Measurements from ENCODE around the gene SLC25A51. TPM values are rescaled to one million over a fixed set of nuclear protein-coding genes. Genes with fewer than 3 reads are reported as not detected.

Gene SLC25A51
- polyA plus RNA-seq, 1 experiment: 29.9 TPM

DNA sequence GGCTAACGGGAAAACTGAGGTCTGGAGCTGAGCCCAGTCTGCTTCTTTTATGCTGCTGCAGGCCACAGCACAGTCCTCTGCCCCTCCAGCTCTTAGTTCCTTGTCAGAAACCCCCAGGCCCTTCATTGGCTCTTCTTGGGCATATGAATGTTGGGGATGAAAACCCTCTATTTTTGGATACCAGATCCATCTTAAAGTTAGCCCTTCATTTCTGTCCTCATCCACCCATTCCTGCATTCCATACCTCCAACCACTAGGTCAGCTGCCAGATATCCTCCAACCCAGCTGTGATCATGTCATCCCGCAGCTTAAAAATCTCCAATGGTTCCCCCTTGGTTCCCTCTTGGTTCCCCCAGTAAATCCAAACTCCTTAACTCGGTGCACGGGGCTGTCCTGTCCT lies 1.8 kb upstream of the SLC25A51 start:
- H3K4me3 ChIP-seq (ENCODE audit: low read depth, low read length): no peak overlapping the region
- H3K9me3 ChIP-seq (ENCODE audit: control insufficient read depth, insufficient read depth, low read length): no peaks in the 10 kb centered on the region; the same call in 1 of the 2 replicates
- ChIA-PET POLR2A (no interaction called here), CTCF (interaction anchor here (0.5 to 3.2 kb wide), 6 partner anchors 15 to 358 kb away, joined by 3 to 19 read pairs (median 4); no protein-coding TSS in a partner anchor)
- H3K27me3 ChIP-seq (ENCODE audit: control insufficient read depth, insufficient read depth, low read length): no peaks in the 10 kb centered on the region
- no peak overlapping the region for H3K27ac ChIP-seq (ENCODE audit: low read depth, low read length)
- no peak for DNase-seq (ENCODE audit: low read depth, low spot score)
- TF ChIP-seq, protein P1, sequence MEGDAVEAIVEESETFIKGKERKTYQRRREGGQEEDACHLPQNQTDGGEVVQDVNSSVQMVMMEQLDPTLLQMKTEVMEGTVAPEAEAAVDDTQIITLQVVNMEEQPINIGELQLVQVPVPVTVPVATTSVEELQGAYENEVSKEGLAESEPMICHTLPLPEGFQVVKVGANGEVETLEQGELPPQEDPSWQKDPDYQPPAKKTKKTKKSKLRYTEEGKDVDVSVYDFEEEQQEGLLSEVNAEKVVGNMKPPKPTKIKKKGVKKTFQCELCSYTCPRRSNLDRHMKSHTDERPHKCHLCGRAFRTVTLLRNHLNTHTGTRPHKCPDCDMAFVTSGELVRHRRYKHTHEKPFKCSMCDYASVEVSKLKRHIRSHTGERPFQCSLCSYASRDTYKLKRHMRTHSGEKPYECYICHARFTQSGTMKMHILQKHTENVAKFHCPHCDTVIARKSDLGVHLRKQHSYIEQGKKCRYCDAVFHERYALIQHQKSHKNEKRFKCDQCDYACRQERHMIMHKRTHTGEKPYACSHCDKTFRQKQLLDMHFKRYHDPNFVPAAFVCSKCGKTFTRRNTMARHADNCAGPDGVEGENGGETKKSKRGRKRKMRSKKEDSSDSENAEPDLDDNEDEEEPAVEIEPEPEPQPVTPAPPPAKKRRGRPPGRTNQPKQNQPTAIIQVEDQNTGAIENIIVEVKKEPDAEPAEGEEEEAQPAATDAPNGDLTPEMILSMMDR (IDR thresholded peaks at IDR 0.05; ENCODE audit: low read depth, low read length): no peak

DNA sequence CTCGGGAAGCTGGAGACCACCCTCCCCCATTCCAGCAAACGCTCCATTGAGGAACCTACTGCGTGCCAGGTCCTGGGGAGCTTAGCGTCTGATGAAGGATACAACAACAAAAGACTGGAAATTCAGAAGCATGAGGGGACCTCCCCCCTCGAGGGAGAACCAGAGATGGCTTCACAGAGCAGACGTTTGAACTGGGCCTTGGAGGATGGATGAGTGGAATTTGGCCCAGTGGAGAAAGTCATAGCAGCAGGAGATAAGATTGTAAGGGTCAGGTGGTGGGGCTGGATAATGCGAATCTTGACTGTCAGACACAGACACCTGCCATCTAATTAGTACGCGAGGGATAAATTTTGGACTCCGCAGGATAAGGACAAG lies 1.2 kb upstream of the SLC25A51 start:
- ChIA-PET POLR2A (no interaction called here), CTCF (interaction anchor here (0.7 to 3.2 kb wide), 9 partner anchors 8 to 469 kb away, joined by 3 to 19 read pairs (median 4); partner anchors contain the start of gene EXOSC3)
- Histone ChIP-seq H3K27ac (ENCODE audit: low read depth, low read length) (no peak overlapping the region), H3K9me3 (ENCODE audit: control insufficient read depth, insufficient read depth, low read length) (no peaks in the 10 kb centered on the region; the same call in 1 of the 2 replicates), H3K4me3 (ENCODE audit: low read depth, low read length) (peak overlapping the region; percentile 83), H3K27me3 (ENCODE audit: control insufficient read depth, insufficient read depth, low read length) (no peaks in the 10 kb centered on the region)
- DNase-seq (ENCODE audit: low read depth, low spot score): no peak
- TF ChIP-seq, protein P1 (IDR thresholded peaks at IDR 0.05; ENCODE audit: low read depth, low read length): no peak

DNA sequence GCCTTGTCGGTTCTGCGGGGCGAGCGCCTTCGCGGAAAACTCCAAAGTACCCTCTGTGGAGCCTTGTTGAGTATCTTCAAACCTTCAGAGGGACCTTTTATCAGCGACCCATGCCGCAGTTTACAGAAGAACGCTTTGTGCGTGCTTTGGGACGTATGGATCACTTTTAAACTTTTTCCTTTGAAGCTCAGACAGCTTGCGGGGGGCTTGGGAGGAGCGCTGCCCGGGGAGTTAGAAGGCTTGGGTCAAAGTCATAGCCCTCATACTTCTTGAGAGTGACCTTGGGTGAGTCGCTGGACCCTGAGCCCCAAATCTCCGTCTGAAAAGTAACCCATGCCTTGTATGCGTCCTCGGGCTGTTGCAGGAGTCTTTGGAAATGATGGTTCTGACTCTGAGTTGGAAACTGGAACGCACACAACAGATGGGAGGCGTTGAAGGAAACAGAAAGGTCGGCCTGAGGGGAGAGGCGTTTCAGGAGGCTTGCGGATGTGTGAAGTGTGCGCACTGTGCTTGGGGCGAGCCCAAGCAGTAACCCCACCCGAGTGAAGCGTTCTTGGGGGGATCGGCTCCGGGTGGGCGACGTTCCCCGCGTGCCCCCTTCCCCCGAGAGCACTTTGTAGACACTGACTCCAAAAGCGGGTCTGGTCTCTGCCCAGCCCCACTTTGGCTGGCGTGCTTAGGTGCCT lies 661 bp upstream of the SLC25A51 start:
- H3K27ac ChIP-seq (ENCODE audit: low read depth, low read length): peak overlapping the region; percentile 67
- TF ChIP-seq, protein P1 (IDR thresholded peaks at IDR 0.05; ENCODE audit: low read depth, low read length): no peak
- ChIA-PET POLR2A (no interaction called here), CTCF (interaction anchor here (0.6 to 3.2 kb wide), 13 partner anchors 9 to 470 kb away, joined by 3 to 19 read pairs (median 4); partner anchors contain the start of gene EXOSC3)
- no peak for DNase-seq (ENCODE audit: low read depth, low spot score)
- no peaks in the 10 kb centered on the region; the same call in 1 of the 2 replicates for H3K9me3 ChIP-seq (ENCODE audit: control insufficient read depth, insufficient read depth, low read length)
- H3K27me3 ChIP-seq (ENCODE audit: control insufficient read depth, insufficient read depth, low read length): no peaks in the 10 kb centered on the region
- peak overlapping the region; percentile 83 for H3K4me3 ChIP-seq (ENCODE audit: low read depth, low read length)

DNA sequence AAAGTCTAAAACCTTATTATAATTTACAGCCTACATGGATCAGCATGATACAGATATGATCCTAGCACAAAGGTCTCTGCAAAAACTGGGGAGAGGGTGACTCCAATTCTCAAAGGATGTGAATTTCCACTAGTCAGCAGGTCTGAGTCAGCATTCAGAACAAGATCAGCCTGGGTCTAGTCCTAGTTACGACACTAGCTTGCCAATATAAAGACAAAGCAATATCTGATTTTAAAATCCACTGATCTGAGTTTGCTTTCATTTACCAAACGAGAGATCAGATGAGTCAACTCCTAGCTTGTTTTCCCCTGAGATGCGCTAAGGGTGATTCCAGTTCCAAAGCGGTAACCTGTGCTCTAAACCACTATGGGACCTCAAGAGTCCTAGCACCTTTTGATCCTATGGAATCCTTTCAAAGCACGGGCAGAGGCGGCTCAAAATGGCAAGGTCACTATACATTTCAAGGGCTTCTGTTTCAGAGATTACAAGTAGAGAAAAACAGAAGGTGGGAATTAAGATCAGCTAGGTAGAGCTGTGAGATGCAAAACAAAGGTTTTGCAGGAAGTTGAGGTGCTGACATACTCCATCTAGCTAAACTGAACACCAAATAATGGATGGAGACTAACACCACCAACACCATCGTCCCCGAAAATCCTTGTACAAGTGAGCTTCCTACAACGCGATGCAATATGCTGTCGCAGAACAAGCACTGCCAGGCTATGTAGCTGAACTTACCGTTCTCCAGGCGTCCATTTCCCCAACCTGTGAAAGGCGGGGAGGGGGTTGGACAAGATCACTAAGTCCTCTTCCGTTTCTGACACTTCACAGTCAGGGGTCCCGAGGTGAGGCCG lies 906 bp downstream of the SLC25A51 start:
- no peaks in the 10 kb centered on the region for H3K27me3 ChIP-seq (ENCODE audit: control insufficient read depth, insufficient read depth, low read length)
- DNase-seq (ENCODE audit: low read depth, low spot score): no peak
- CTCF ChIA-PET: interaction anchor here (0.5 to 2.9 kb wide), 9 partner anchors 9 to 360 kb away, joined by 3 to 11 read pairs (median 4); no protein-coding TSS in a partner anchor
- H3K4me3 ChIP-seq (ENCODE audit: low read depth, low read length): peak overlapping the region; percentile 83
- no peaks in the 10 kb centered on the region; the same call in 1 of the 2 replicates for H3K9me3 ChIP-seq (ENCODE audit: control insufficient read depth, insufficient read depth, low read length)
- H3K27ac ChIP-seq (ENCODE audit: low read depth, low read length): peak overlapping the region; percentile 40
- POLR2A ChIA-PET: interaction anchor here (0.8 to 1.1 kb wide), 2 partner anchors 102 to 118 kb away, joined by 3 to 4 read pairs; partner anchors contain the start of genes DCAF10 and EXOSC3
- TF ChIP-seq, protein P1 (IDR thresholded peaks at IDR 0.05; ENCODE audit: low read depth, low read length): no peak

Measured in AG04450 (cell line).